KMS-11 (cell line): ENCODE data around the gene ARHGAP28.
"Not testable (repeated sequence)": the region's sequence is repeated elsewhere in the genome, so short reads cannot be mapped to it uniquely, and the experiment has no call there.

Experiments used
- H2AFZ ChIP-seq: fragments of 200-600 bp; sonication (generic); 2 replicates; pipeline ENCODE4 v1.6.1; 2016; ENCODE audit warnings: antibody characterized with exemption, mixed run types, low read depth
- H3K27ac ChIP-seq: fragments of 200-600 bp; sonication (generic); 2 replicates; pipeline ENCODE4 v1.6.1; 2016; ENCODE audit warnings: mild to moderate bottlenecking, mixed run types
- H3K27me3 ChIP-seq: fragments of 200-600 bp; sonication (generic); 2 replicates; pipeline ENCODE4 v1.6.1; 2017; ENCODE audit warnings: mild to moderate bottlenecking, low read depth, mixed run types, moderate library complexity; ENCODE audit not compliant: insufficient read depth
- H3K36me3 ChIP-seq: fragments of 200-600 bp; sonication (generic); 2 replicates; pipeline ENCODE4 v1.6.1; 2017; ENCODE audit warnings: mild to moderate bottlenecking, mixed run types; ENCODE audit not compliant: insufficient read depth
- H3K4me1 ChIP-seq: fragments of 200-600 bp; sonication (generic); 2 replicates; pipeline ENCODE4 v1.6.1; 2016; ENCODE audit warnings: mild to moderate bottlenecking, low read depth, mixed run types; ENCODE audit not compliant: poor library complexity, severe bottlenecking
- H3K4me2 ChIP-seq: fragments of 200-600 bp; sonication (generic); 2 replicates; pipeline ENCODE4 v1.7.0; 2016; ENCODE audit warnings: mild to moderate bottlenecking, mixed run types
- H3K4me3 ChIP-seq: fragments of 200-600 bp; sonication (generic); IDR thresholded peaks from 2 replicates; pipeline ENCODE4 v1.6.1; 2017; ENCODE audit warnings: low read depth, low read length, mixed read lengths; ENCODE audit not compliant: insufficient read depth
- H3K79me2 ChIP-seq: fragments of 200-600 bp; sonication (generic); 2 replicates; pipeline ENCODE4 v1.6.1; 2016; ENCODE audit warnings: low read depth, mixed run types; ENCODE audit not compliant: insufficient read depth
- H3K9ac ChIP-seq: fragments of 200-600 bp; sonication (generic); 2 replicates; pipeline ENCODE4 v1.6.1; 2016; ENCODE audit warnings: mild to moderate bottlenecking, mixed run types
- H4K20me1 ChIP-seq: fragments of 200-600 bp; sonication (generic); 2 replicates; pipeline ENCODE4 v1.6.1; 2016; ENCODE audit warnings: mild to moderate bottlenecking, mixed run types; ENCODE audit not compliant: insufficient read depth
- TF ChIP-seq, protein P1 (sequence below): fragments of 200-600 bp; sonication (generic); conservative IDR thresholded peaks from 2 replicates; pipeline ENCODE4 v1.6.1; 2017; ENCODE audit warnings: low read depth, mild to moderate bottlenecking, antibody characterized with exemption, low read length, moderate library complexity, mixed read lengths

Gene ARHGAP28

GRCh38 chr18:6929370-6930102 lies 200.0 kb downstream of the ARHGAP28 start:
- no peak overlapping the region for H3K27ac ChIP-seq
- H3K36me3 ChIP-seq: no peaks in the 10 kb centered on the region
- H2AFZ ChIP-seq: no peak overlapping the region
- H3K4me1 ChIP-seq: no peaks in the 10 kb centered on the region
- no peak overlapping the region for H3K4me2 ChIP-seq
- H3K4me3 ChIP-seq: no peak overlapping the region
- no peaks in the 10 kb centered on the region for H3K79me2 ChIP-seq
- TF ChIP-seq, protein P1, sequence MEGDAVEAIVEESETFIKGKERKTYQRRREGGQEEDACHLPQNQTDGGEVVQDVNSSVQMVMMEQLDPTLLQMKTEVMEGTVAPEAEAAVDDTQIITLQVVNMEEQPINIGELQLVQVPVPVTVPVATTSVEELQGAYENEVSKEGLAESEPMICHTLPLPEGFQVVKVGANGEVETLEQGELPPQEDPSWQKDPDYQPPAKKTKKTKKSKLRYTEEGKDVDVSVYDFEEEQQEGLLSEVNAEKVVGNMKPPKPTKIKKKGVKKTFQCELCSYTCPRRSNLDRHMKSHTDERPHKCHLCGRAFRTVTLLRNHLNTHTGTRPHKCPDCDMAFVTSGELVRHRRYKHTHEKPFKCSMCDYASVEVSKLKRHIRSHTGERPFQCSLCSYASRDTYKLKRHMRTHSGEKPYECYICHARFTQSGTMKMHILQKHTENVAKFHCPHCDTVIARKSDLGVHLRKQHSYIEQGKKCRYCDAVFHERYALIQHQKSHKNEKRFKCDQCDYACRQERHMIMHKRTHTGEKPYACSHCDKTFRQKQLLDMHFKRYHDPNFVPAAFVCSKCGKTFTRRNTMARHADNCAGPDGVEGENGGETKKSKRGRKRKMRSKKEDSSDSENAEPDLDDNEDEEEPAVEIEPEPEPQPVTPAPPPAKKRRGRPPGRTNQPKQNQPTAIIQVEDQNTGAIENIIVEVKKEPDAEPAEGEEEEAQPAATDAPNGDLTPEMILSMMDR: no peak
- H3K9ac ChIP-seq: no peak overlapping the region
- H3K27me3 ChIP-seq: no peaks in the 10 kb centered on the region
- no peaks in the 10 kb centered on the region for H4K20me1 ChIP-seq

DNA sequence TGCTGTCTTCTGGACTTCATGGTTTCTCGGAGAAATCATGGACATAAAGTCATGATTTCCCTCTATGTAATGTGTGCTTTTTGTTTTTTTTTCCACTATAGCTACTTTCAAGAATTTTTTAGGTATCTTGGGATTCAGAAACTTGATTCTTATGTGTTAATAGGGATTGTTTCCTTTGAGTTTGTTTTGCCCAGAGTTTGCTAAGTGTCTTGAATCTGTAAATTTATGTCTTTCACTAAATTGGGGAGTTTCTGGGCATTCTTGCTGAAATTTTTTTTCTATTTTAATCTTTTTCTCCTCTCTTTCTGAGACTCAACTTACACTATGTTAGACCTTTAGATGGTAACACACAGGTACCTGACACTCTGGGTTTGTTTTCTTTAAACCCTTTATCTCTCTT lies 205.3 kb downstream of the ARHGAP28 start:
- H3K36me3 ChIP-seq: no peaks in the 10 kb centered on the region
- no peak overlapping the region for H3K4me2 ChIP-seq
- H3K4me3 ChIP-seq: no peak overlapping the region
- H2AFZ ChIP-seq: no peak overlapping the region
- no peaks in the 10 kb centered on the region for H3K79me2 ChIP-seq
- H3K27me3 ChIP-seq: no peaks in the 10 kb centered on the region
- no peak overlapping the region for H3K27ac ChIP-seq
- no peaks in the 10 kb centered on the region for H3K4me1 ChIP-seq
- H4K20me1 ChIP-seq: no peaks in the 10 kb centered on the region
- TF ChIP-seq, protein P1: no peak
- H3K9ac ChIP-seq: no peak overlapping the region

GRCh38 chr18:6938003-6938402 lies 208.5 kb downstream of the ARHGAP28 start:
- Histone ChIP-seq H3K27ac (no peak overlapping the region), H3K79me2 (no peaks in the 10 kb centered on the region), H3K36me3 (no peaks in the 10 kb centered on the region), H3K4me1 (no peaks in the 10 kb centered on the region), H2AFZ (no peak overlapping the region), H3K4me3 (no peak overlapping the region), H3K27me3 (no peaks in the 10 kb centered on the region), H3K9ac (no peak overlapping the region), H3K4me2 (no peak overlapping the region), H4K20me1 (no peaks in the 10 kb centered on the region)
- TF ChIP-seq, protein P1: no peak

GRCh38 chr18:6938403-6938802 lies 208.9 kb downstream of the ARHGAP28 start:
- not testable (repeated sequence) for H3K36me3 ChIP-seq, H3K4me1 ChIP-seq, H2AFZ ChIP-seq, H3K9ac ChIP-seq, H3K4me2 ChIP-seq, H3K4me3 ChIP-seq, H3K27ac ChIP-seq, H3K79me2 ChIP-seq, H3K27me3 ChIP-seq, H4K20me1 ChIP-seq

DNA sequence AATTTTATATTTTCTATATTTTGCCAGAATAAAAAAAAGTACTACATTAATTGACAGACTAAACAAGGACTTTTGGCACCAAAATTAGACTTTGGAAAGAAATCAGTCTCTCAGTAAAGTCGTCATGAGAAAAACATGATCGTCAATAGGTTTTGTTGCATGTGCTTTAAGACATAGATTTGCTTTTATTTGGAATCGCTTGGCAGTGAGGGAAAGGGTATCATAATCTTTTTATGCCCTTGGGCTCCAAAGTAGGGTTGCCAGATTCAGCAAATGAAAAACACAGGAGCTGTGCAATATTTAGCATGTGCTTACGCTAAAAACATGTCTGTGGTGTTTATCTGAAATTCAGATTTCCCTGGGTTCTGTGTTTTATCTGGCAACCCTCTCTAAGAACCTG lies 210.5 kb downstream of the ARHGAP28 start:
- no peak overlapping the region for H3K4me3 ChIP-seq
- H3K36me3 ChIP-seq: no peaks in the 10 kb centered on the region
- no peak overlapping the region for H3K27ac ChIP-seq
- no peaks in the 10 kb centered on the region for H3K4me1 ChIP-seq
- H3K27me3 ChIP-seq: no peaks in the 10 kb centered on the region
- no peak overlapping the region for H3K9ac ChIP-seq
- no peaks in the 10 kb centered on the region for H3K79me2 ChIP-seq
- H2AFZ ChIP-seq: no peak overlapping the region
- no peak overlapping the region for H3K4me2 ChIP-seq
- H4K20me1 ChIP-seq: no peaks in the 10 kb centered on the region
- TF ChIP-seq, protein P1: no peak
